ENCODE data around the gene ELANE. TPM values are rescaled to one million over a fixed set of nuclear protein-coding genes. Genes with fewer than 3 reads are reported as not detected.
A peak's percentile ranks its signal among the peaks of the same experiment; 100 is the strongest.

ELANE gene
- total and polyA plus RNA-seq, 2 donors from 2014 or later = 0.85 TPM; not detected in 1

DNA sequence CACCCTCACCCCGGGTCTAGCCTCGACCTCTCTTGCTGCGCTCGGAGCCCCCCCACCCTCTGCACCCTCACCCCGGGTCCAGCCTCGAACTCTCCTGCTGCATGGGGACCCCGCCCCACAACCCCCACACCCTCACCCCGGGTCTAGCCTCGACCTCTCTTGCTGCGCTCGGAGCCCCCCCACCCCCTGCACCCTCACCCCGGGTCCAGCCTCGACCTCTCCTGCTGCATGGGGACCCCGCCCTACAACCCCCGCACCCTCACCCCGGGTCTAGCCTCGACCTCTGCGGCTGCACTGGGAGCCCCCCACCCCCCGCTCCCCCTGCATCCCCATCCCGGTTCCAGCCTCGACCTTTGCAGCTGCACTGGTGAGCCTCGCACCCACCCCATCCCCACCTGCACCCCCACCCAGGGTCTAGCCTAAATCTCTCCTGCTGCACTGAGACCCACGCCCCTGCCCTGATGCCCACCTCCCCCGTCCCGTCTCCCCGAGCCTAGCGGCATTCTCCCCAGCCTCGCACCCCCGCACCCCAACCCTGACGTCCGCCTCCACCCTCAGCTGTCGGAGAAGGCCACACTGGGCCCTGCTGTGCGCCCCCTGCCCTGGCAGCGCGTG is 9.1 kb downstream of the ELANE start:
- intact Hi-C loops (cut with DNase I) = no loop called here
- peaks cover 0 to 10% (median 0%) of the 10 kb centered on the region in 3 donors for H3K4me1 ChIP-seq (ENCODE audit: control insufficient read depth in 2 of 3, insufficient read depth in 2 of 3, low read depth in 1 of 3, low read length in 3 of 3)
- FAIRE-seq (no peak), DNase-seq (peak in 1 of 5 donors; percentile 78)
- H3K36me3 ChIP-seq (ENCODE audit: control insufficient read depth in 2 of 3, insufficient read depth in 3 of 3, low read length in 3 of 3) = no peaks in the 10 kb centered on the region
- H3K4me3 ChIP-seq (ENCODE audit: low read length in 3 of 3) = no peak overlapping the region
- TF ChIP-seq, protein P1, sequence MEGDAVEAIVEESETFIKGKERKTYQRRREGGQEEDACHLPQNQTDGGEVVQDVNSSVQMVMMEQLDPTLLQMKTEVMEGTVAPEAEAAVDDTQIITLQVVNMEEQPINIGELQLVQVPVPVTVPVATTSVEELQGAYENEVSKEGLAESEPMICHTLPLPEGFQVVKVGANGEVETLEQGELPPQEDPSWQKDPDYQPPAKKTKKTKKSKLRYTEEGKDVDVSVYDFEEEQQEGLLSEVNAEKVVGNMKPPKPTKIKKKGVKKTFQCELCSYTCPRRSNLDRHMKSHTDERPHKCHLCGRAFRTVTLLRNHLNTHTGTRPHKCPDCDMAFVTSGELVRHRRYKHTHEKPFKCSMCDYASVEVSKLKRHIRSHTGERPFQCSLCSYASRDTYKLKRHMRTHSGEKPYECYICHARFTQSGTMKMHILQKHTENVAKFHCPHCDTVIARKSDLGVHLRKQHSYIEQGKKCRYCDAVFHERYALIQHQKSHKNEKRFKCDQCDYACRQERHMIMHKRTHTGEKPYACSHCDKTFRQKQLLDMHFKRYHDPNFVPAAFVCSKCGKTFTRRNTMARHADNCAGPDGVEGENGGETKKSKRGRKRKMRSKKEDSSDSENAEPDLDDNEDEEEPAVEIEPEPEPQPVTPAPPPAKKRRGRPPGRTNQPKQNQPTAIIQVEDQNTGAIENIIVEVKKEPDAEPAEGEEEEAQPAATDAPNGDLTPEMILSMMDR (IDR thresholded peaks at IDR 0.05; ENCODE audit: borderline replicate concordance, extremely low read depth, insufficient read depth) = no peak
- no peak overlapping the region for H3K27ac ChIP-seq (ENCODE audit: low read depth in 2 of 2, low read length in 2 of 2)
- no peaks in the 10 kb centered on the region for H3K27me3 ChIP-seq (ENCODE audit: control insufficient read depth, insufficient read depth, low read length)
- no peak overlapping the region for H3K9ac ChIP-seq (ENCODE audit: low read length in 3 of 3)
- no peaks in the 10 kb centered on the region for H3K9me3 ChIP-seq (ENCODE audit: control insufficient read depth in 2 of 3, insufficient read depth in 1 of 3, low read length in 3 of 3)

DNA sequence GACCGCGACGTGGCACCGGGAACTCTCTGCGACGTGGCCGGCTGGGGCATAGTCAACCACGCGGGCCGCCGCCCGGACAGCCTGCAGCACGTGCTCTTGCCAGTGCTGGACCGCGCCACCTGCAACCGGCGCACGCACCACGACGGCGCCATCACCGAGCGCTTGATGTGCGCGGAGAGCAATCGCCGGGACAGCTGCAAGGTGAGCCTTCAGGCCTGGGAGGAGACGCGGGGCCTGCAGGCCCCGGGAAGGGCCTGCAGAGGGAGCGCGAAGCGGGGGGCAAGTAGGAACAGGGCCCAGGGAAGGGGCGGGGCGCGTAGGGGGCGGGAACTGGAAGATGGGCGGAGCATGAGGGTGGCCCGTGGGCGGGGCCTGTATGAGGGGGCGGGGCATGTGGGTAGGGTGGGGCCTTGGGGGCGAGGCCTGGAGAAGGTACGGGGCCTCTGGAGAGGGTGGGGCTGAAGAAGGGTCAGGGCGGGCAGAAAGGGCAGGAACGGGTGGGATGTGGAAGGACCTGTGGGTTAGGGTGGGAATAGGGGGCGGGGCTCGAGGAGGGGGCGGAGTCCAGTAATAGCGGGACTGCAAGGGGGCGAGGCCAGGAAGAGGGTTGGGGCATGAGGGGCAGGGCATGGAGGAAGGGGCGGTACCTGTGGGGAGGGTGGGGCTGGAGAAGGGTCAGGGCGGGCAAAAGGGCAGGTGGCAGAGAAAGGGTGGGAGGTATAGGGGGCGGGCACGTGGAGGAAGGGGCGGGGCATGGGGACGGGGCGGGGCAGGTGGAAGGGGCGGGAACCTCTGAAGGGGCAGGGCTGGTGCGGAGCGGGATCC is 9.9 kb downstream of the ELANE start:
- intact Hi-C loops (cut with DNase I) = no loop called here
- H3K9ac ChIP-seq (ENCODE audit: low read length in 3 of 3) = no peak overlapping the region
- peaks cover 0 to 10% (median 0%) of the 10 kb centered on the region in 3 donors for H3K4me1 ChIP-seq (ENCODE audit: control insufficient read depth in 2 of 3, insufficient read depth in 2 of 3, low read depth in 1 of 3, low read length in 3 of 3)

DNA sequence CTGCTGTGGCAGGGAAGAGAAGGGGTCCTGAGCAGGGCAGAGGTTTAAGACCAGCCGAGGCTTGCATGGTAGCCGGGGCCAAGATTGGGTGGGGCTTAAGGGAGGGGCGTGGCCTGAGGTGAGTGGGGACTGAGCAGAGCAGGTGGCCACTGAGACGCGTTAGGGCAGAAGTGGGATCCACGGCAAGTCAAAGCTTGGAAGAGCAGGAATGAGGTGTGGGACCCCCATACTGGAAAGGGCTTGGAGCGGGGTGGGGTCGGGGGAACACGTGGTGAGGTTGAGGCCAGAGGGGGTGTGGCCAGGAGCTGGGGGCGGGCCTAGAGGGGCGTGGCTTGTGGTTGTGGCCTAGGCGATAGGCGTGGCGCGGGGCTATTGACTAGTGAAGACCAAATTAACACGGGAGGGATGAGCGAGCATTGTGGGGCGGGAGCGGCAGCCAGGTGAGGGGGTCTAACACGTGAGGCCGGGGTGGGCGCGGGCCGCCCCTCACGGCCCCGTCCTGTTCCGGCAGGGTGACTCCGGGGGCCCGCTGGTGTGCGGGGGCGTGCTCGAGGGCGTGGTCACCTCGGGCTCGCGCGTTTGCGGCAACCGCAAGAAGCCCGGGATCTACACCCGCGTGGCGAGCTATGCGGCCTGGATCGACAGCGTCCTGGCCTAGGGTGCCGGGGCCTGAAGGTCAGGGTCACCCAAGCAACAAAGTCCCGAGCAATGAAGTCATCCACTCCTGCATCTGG is 10.6 kb downstream of the ELANE start:
- no peak overlapping the region for H3K27ac ChIP-seq (ENCODE audit: low read depth in 2 of 2, low read length in 2 of 2)
- H3K36me3 ChIP-seq (ENCODE audit: control insufficient read depth in 2 of 3, insufficient read depth in 3 of 3, low read length in 3 of 3) = no peaks in the 10 kb centered on the region
- H3K9ac ChIP-seq (ENCODE audit: low read length in 3 of 3) = no peak overlapping the region
- intact Hi-C loops (cut with DNase I) = no loop called here
- DNase-seq (peak in 4 of 5 donors; percentile 66 to 92 (median 74)), FAIRE-seq (no peak)
- H3K9me3 ChIP-seq (ENCODE audit: control insufficient read depth in 2 of 3, insufficient read depth in 1 of 3, low read length in 3 of 3) = no peaks in the 10 kb centered on the region
- TF ChIP-seq, protein P1 (IDR thresholded peaks at IDR 0.05; ENCODE audit: borderline replicate concordance, extremely low read depth, insufficient read depth) = no peak
- H3K4me3 ChIP-seq (ENCODE audit: low read length in 3 of 3) = no peak overlapping the region
- H3K27me3 ChIP-seq (ENCODE audit: control insufficient read depth, insufficient read depth, low read length) = no peaks in the 10 kb centered on the region
- H3K4me1 ChIP-seq (ENCODE audit: control insufficient read depth in 2 of 3, insufficient read depth in 2 of 3, low read depth in 1 of 3, low read length in 3 of 3) = peaks cover 0 to 10% (median 0%) of the 10 kb centered on the region in 3 donors

More for the DNA sequence above, 9.9 kb downstream of the ELANE start:
- FAIRE-seq = no peak
- H3K36me3 ChIP-seq (ENCODE audit: control insufficient read depth in 2 of 3, insufficient read depth in 3 of 3, low read length in 3 of 3) = no peaks in the 10 kb centered on the region
- H3K9me3 ChIP-seq (ENCODE audit: control insufficient read depth in 2 of 3, insufficient read depth in 1 of 3, low read length in 3 of 3) = no peaks in the 10 kb centered on the region
- H3K27ac ChIP-seq (ENCODE audit: low read depth in 2 of 2, low read length in 2 of 2) = no peak overlapping the region
- no peaks in the 10 kb centered on the region for H3K27me3 ChIP-seq (ENCODE audit: control insufficient read depth, insufficient read depth, low read length)
- DNase-seq = peak in 3 of 5 donors; percentile 54 to 91 (median 89)
- TF ChIP-seq, protein P1 (IDR thresholded peaks at IDR 0.05; ENCODE audit: borderline replicate concordance, extremely low read depth, insufficient read depth) = no peak
- no peak overlapping the region for H3K4me3 ChIP-seq (ENCODE audit: low read length in 3 of 3)
